SK-N-MC (cell line): Measurements from ENCODE around the gene NPTX1.

ENCODE experiments used
- EZH2 ChIP-seq: fragments of 200-600 bp; sonication (generic); IDR thresholded peaks from one replicate; pipeline ENCODE4 v1.6.1; 2017; ENCODE audit warnings: antibody characterized with exemption
- FOXP2 ChIP-seq: optimal IDR thresholded peaks from 2 replicates; pipeline ENCODE3; 2011; ENCODE audit warnings: mild to moderate bottlenecking, moderate library complexity; ENCODE audit not compliant: insufficient read depth; ENCODE audit errors: extremely low read length, control extremely low read depth
- POLR2AphosphoS5 ChIP-seq: IDR thresholded peaks from 2 replicates; pipeline ENCODE4 v1.6.1; 2012; ENCODE audit warnings: mild to moderate bottlenecking, low read depth, low read length, borderline replicate concordance

GRCh38 chr17:80419255-80419654 is 57.2 kb downstream of the NPTX1 start:
- TF ChIP-seq POLR2AphosphoS5 (no peak), EZH2 (no peak), FOXP2 (no peak)
